ENCODE data around the gene PTH1R.

PTH1R gene

DNA sequence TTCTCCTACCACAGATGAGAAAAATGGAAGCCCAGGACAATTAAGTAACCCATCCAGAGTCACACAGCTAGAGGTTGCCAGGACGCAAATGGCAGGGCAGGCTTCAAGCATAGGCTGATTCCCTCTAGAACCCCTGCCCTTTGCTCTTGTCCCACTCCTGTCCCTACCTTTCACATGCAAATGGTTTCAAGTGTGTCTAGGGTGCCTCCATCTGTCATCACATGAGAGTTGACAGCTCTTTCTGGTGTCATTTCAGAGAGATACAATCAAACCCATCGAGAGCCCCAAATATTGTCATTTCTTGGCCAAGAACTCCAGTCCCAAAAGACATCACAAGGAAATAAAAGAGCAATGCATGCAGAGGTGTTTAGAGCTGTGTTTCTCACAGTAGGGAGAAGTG is 75.3 kb downstream of the PTH1R start:
- H3K36me3 ChIP-seq (ENCODE audit: control insufficient read depth in 1 of 2, insufficient read depth in 2 of 2, low read length in 2 of 2): no peaks in the 10 kb centered on the region
- no peak overlapping the region for H3K9ac ChIP-seq (ENCODE audit: low read depth in 1 of 2, low read length in 2 of 2)
- H3K27me3 ChIP-seq (ENCODE audit: control insufficient read depth in 1 of 2, insufficient read depth in 2 of 2, low read length in 2 of 2): no peaks in the 10 kb centered on the region
- H3K4me3 ChIP-seq (ENCODE audit: low read depth in 1 of 2, low read length in 2 of 2): no peak overlapping the region
- H3K9me3 ChIP-seq (ENCODE audit: control insufficient read depth in 1 of 2, low read length in 2 of 2): no peaks in the 10 kb centered on the region
- H3K27ac ChIP-seq (ENCODE audit: low read depth, low read length): no peak overlapping the region
- H3K4me1 ChIP-seq (ENCODE audit: control insufficient read depth in 1 of 2, insufficient read depth in 2 of 2, low read length in 2 of 2): peaks cover 83 to 87% of the 10 kb centered on the region in 2 donors

All from duodenal mucosa (tissue), 2 donors.